ENCODE measurements around the gene RBBP5.

The RBBP5 gene

DNA sequence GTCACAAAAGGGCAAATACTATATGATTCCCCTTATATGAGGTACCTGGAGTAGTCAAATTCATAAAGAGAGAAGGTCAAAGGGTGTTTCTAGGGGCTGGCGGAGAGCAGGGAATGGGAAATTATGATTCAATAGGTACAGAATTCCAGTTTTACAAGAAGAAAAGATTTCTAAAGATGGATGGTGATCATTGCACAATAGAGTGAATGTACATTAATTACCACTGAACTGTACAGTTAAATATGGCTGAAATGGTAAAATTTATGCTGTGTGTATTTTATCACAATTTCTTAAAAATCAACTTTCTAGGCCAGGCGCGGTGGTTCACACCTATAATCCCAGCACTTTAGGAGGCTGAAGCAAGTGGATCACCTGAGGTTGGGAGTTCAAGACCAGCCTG is 19.4 kb downstream of the RBBP5 start:
- no peak overlapping the region for H3K4me3 Mint-ChIP-seq
- no peaks in the 10 kb centered on the region for H3K27me3 Mint-ChIP-seq
- H3K4me1 Mint-ChIP-seq: peaks cover 10% of the 10 kb centered on the region
- H3K9me3 Mint-ChIP-seq: no peaks in the 10 kb centered on the region
- peaks cover 81% of the 10 kb centered on the region for H3K36me3 Mint-ChIP-seq
- ATAC-seq: no peak
- no peak overlapping the region for H3K27ac Mint-ChIP-seq

DNA sequence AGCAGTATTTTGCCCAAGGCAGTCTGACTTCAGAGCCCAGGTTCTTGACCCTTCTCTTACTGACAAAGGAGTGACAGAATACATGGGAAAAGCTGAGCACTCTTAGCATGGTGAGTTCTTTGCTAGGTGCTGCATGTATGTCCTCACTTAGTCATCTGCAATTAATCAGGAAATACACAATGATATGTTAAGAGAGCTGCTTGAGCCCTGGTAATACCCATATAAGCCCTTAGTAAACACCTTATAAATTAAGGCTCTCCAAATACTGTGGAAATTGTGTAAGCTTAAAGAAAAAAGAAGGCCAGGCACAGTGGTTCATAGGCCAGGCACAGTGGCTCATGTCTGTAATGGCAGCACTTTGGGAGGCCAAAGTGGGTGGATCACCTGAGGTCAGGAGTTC is 23.5 kb downstream of the RBBP5 start:
- Mint-ChIP-seq H3K36me3 (peaks cover 77% of the 10 kb centered on the region), H3K27me3 (no peaks in the 10 kb centered on the region), H3K4me3 (no peak overlapping the region), H3K4me1 (no peaks in the 10 kb centered on the region), H3K9me3 (no peaks in the 10 kb centered on the region), H3K27ac (no peak overlapping the region)
- no peak for ATAC-seq

DNA sequence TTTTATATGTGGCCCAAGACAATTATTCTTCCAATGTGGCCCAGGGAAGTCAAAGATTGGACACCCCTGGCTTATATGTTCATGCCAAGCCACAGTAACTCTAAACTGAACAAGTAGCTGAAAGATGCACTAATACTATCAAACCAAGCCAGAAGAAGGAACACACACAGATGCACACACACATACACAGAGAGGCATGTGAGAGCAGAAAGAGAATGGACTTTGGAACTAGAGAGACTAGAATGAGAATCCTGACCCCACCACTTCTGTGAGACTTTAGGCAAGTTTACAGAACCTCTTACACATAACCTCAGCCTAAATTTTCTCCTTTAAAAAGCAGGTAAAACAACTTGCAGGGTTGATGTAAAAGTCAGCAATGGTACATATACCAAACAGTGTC is 26.4 kb downstream of the RBBP5 start:
- H3K27me3 Mint-ChIP-seq: no peaks in the 10 kb centered on the region
- H3K4me3 Mint-ChIP-seq: no peak overlapping the region
- no peak overlapping the region for H3K27ac Mint-ChIP-seq
- no peaks in the 10 kb centered on the region for H3K4me1 Mint-ChIP-seq
- H3K36me3 Mint-ChIP-seq: peaks cover 62% of the 10 kb centered on the region
- H3K9me3 Mint-ChIP-seq: no peaks in the 10 kb centered on the region
- no peak for ATAC-seq

DNA sequence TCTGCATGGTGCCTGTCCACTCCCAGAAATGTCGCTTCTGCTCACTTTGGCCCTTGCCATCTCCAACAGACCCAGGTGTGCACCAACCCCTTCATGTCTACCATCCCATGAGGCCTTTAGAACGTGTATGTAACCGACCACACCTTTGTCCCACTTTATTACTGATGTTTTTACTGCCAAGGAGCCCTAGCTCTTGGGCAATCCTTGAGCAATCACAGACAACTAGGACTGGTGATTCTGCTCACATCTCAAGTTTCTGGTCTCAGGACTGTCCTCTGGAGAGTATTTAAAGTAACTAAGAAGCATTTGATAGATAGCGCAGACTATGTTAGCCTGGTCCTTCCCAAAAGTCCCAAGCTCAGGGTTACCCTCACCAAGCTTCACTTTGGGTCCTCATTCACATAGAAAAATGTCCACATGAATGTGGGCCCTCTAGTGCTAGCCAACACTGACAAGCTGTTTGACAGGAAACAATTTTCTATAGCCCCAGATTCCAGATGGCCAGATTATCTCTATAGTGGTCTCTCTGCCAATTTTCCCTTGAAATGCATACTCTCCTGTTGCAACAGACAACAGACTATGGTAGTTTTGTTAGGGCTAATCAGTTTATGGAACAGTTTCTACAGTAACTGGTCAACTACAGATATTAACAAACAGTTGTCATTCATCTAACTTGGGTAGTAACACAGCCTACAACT is 30.6 kb downstream of the RBBP5 start:
- Mint-ChIP-seq H3K27me3 (no peaks in the 10 kb centered on the region), H3K9me3 (no peaks in the 10 kb centered on the region), H3K27ac (no peak overlapping the region), H3K4me3 (no peak overlapping the region), H3K4me1 (no peaks in the 10 kb centered on the region), H3K36me3 (peaks cover 57% of the 10 kb centered on the region)
- ATAC-seq: no peak

- Mint-ChIP-seq H3K4me1 (no peaks in the 10 kb centered on the region), H3K27me3 (no peaks in the 10 kb centered on the region), H3K9me3 (no peaks in the 10 kb centered on the region), H3K36me3 (peaks cover 54% of the 10 kb centered on the region), H3K27ac (no peak overlapping the region), H3K4me3 (no peak overlapping the region)
- ATAC-seq: no peak
Observed at GRCh38 chr1:205088341-205088740, 33.4 kb downstream of the RBBP5 start.

GRCh38 chr1:205084360-205084759 is 37.4 kb downstream of the RBBP5 start, which contains the start of gene TMEM81:
TSS of gene TMEM81 (minus strand) at chr1:205084460. CDS start at chr1:205084320, 140 bp downstream.
- no peaks in the 10 kb centered on the region for H3K27me3 Mint-ChIP-seq
- no peaks in the 10 kb centered on the region for H3K9me3 Mint-ChIP-seq
- no peak within 1 kb of the TSS for H3K27ac Mint-ChIP-seq
- no peak within 1 kb of the TSS for H3K4me3 Mint-ChIP-seq
- H3K4me1 Mint-ChIP-seq: no peaks in the 10 kb centered on the region
- peaks cover 51% of the 10 kb centered on the region for H3K36me3 Mint-ChIP-seq
- no peak for ATAC-seq

DNA sequence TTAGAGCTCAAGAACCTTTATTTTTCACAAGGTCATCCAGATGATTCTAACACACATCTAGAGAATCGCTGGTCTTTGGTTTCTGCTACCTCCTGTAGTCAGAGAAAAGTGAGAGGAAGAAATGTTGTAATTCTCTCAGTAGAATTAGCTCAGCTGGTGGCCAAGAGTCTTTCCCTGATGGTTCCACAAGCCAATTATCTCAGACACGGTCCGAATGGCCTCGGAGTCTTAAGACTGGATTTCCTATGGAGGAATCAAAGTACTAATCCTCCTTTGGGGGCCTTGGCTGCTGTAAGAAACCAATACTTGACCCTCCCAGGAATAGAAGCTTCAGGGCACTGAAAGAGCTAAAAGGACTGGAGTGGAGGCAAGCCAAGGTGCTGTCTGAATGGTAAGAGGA is 39.3 kb downstream of the RBBP5 start:
- no peak for ATAC-seq
- no peaks in the 10 kb centered on the region for H3K27me3 Mint-ChIP-seq
- no peaks in the 10 kb centered on the region for H3K9me3 Mint-ChIP-seq
- no peaks in the 10 kb centered on the region for H3K4me1 Mint-ChIP-seq
- peaks cover 32% of the 10 kb centered on the region for H3K36me3 Mint-ChIP-seq
- no peak overlapping the region for H3K27ac Mint-ChIP-seq
- no peak overlapping the region for H3K4me3 Mint-ChIP-seq

DNA sequence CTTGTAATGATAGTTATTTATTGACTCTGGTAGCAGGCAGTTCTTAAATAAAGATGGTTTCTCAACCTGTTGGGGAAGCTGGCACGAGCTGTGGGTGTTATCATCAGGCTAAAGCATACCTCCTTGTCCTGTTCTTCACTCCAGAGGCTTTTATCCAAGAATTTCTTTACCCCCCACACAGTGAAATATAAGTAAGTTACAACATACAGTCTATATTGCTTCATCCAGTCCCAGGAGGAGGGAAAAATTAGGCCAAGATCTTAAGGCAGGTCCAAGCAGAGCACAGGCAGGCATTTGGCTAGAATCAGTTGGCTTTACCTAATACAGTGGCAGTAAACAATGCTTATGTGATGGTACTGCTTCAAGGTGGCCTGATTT is 43.9 kb downstream of the RBBP5 start:
- Mint-ChIP-seq H3K4me1 (no peaks in the 10 kb centered on the region), H3K36me3 (peaks cover 8% of the 10 kb centered on the region), H3K9me3 (no peaks in the 10 kb centered on the region), H3K27me3 (no peaks in the 10 kb centered on the region), H3K27ac (no peak overlapping the region), H3K4me3 (no peak overlapping the region)
- ATAC-seq: no peak

GRCh38 chr1:205077158-205077933 is 44.4 kb downstream of the RBBP5 start:
- H3K27ac Mint-ChIP-seq: no peak overlapping the region
- no peaks in the 10 kb centered on the region for H3K27me3 Mint-ChIP-seq
- H3K4me3 Mint-ChIP-seq: no peak overlapping the region
- no peaks in the 10 kb centered on the region for H3K9me3 Mint-ChIP-seq
- H3K36me3 Mint-ChIP-seq: peaks cover 4% of the 10 kb centered on the region
- H3K4me1 Mint-ChIP-seq: no peaks in the 10 kb centered on the region
- ATAC-seq: no peak

DNA sequence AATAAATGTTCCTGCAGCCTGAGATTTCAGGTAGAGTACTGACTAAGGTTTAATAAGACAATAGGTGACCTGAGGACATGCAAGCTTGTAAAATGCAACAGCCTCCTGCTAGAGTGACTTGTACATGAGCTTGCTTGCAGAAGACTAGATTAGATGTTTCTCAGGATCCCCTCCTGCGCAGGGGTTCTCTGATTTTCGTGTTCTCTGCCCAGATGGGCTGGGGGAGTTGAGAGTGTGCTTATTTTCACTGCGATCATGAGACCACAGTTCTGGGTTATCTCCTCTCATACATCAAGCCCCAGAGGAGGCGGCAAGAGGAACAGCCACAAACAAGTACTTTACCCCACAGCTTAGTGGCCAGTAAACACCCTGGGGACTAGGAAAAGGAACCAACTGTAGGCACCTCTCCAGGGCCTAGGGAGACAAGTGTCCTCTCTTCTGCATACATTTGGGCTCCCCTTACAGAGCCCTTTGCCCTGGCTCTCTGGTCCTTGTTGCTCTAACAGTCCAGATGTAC is 45.5 kb downstream of the RBBP5 start:
- H3K4me3 Mint-ChIP-seq: no peak overlapping the region
- ATAC-seq: no peak
- no peaks in the 10 kb centered on the region for H3K27me3 Mint-ChIP-seq
- H3K4me1 Mint-ChIP-seq: no peaks in the 10 kb centered on the region
- no peak overlapping the region for H3K27ac Mint-ChIP-seq
- H3K36me3 Mint-ChIP-seq: peaks cover 4% of the 10 kb centered on the region
- no peaks in the 10 kb centered on the region for H3K9me3 Mint-ChIP-seq

- H3K9me3 Mint-ChIP-seq: no peaks in the 10 kb centered on the region
Observed at GRCh38 chr1:205075642-205076155, 46.1 kb downstream of the RBBP5 start.

DNA sequence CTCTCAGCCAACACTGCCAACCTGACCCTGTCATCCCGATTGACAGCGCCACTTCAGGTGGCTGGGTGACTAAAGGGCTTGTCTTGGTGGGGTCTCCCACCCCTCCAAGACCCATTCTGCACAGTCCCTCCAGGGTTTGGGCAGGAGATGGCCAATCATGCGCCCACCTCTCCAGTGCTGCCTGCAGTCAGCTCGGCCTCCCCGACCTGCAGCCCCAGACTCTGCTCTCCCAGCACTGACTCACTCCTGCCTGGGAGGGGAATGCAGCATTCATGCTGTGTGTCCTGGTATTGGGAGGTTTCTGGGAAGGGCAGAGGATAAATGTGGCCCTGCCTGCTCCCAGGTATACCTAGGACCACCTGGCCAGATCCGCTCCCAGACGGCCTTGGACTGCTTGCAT is 47.3 kb downstream of the RBBP5 start:
- Mint-ChIP-seq H3K9me3 (no peaks in the 10 kb centered on the region), H3K4me1 (no peaks in the 10 kb centered on the region), H3K27ac (no peak overlapping the region), H3K36me3 (no peaks in the 10 kb centered on the region), H3K27me3 (no peaks in the 10 kb centered on the region), H3K4me3 (no peak overlapping the region)
- no peak for ATAC-seq

More at GRCh38 chr1:205075642-205076155, 46.1 kb downstream of the RBBP5 start:
- Mint-ChIP-seq H3K27me3 (no peaks in the 10 kb centered on the region), H3K4me3 (no peak overlapping the region), H3K36me3 (peaks cover under 1% of the 10 kb centered on the region), H3K27ac (no peak overlapping the region), H3K4me1 (no peaks in the 10 kb centered on the region)
- no peak for ATAC-seq

GRCh38 chr1:205074084-205074483 is 47.7 kb downstream of the RBBP5 start:
- H3K27ac Mint-ChIP-seq: no peak overlapping the region
- no peak for ATAC-seq
- no peak overlapping the region for H3K4me3 Mint-ChIP-seq
- H3K4me1 Mint-ChIP-seq: no peaks in the 10 kb centered on the region
- no peaks in the 10 kb centered on the region for H3K27me3 Mint-ChIP-seq
- no peaks in the 10 kb centered on the region for H3K9me3 Mint-ChIP-seq
- H3K36me3 Mint-ChIP-seq: no peaks in the 10 kb centered on the region

- H3K27me3 Mint-ChIP-seq: no peaks in the 10 kb centered on the region
- H3K4me1 Mint-ChIP-seq: no peaks in the 10 kb centered on the region
- ATAC-seq: no peak
- no peaks in the 10 kb centered on the region for H3K9me3 Mint-ChIP-seq
- no peaks in the 10 kb centered on the region for H3K36me3 Mint-ChIP-seq
- no peak overlapping the region for H3K4me3 Mint-ChIP-seq
- H3K27ac Mint-ChIP-seq: no peak overlapping the region
Observed at GRCh38 chr1:205073511-205073910, 48.3 kb downstream of the RBBP5 start.

- H3K27ac Mint-ChIP-seq: no peak overlapping the region
Observed at GRCh38 chr1:205072881-205073280, 48.9 kb downstream of the RBBP5 start.

DNA sequence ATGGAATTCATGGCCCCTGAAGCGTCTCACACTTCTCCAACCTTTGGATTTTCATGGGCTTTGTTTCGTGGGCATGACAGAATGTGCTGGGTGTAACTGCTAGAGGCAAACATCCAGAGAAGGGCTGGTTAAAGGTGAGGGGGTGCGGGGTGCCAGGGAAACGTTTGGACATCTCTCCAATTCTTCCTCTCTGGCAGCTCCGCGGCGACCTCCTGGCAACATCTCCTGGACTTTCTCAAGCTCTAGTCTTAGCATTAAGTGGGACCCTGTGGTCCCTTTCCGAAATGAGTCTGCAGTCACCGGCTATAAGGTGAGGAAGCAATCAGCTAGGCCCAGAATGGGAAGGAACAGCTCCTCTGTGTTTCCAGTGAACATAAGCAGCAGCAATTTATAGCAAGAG is 49.5 kb downstream of the RBBP5 start:
- ATAC-seq: no peak
- no peaks in the 10 kb centered on the region for H3K36me3 Mint-ChIP-seq
- no peaks in the 10 kb centered on the region for H3K9me3 Mint-ChIP-seq
- H3K27me3 Mint-ChIP-seq: no peaks in the 10 kb centered on the region
- no peak overlapping the region for H3K4me3 Mint-ChIP-seq
- H3K4me1 Mint-ChIP-seq: no peaks in the 10 kb centered on the region
- H3K27ac Mint-ChIP-seq: no peak overlapping the region

More at GRCh38 chr1:205072881-205073280, 48.9 kb downstream of the RBBP5 start:
- no peaks in the 10 kb centered on the region for H3K36me3 Mint-ChIP-seq
- no peaks in the 10 kb centered on the region for H3K4me1 Mint-ChIP-seq
- H3K4me3 Mint-ChIP-seq: no peak overlapping the region
- ATAC-seq: no peak
- no peaks in the 10 kb centered on the region for H3K27me3 Mint-ChIP-seq
- H3K9me3 Mint-ChIP-seq: no peaks in the 10 kb centered on the region

Data from stimulated activated memory B cell treated with anti-CD40 and anti-IgM and Interleukin-4, amounts not matched to agents 10 μg/mL and 1 μg/mL and 100 μg/mL, for 72 hours (primary cell).